OCI-LY7 (cell line): ENCODE data around the gene GPR137C. TPM values are rescaled to one million over a fixed set of nuclear protein-coding genes. Genes with fewer than 3 reads are reported as not detected.

Source experiments
- BruUV-seq: library from RNA; stranded (reverse); fragments of 400-500 nt; replicated peaks from 2 replicates; lab custom pipeline; 2021; lab: Mats Ljungman, UMichigan
- CTCF ChIA-PET: fragments of 300-600 bp; sonication (Branson Sonifier 250); formaldehyde crosslinking; loops from one replicate; lab custom pipeline; 2022; ENCODE audit warnings: antibody characterized with exemption; ENCODE audit not compliant: unreplicated experiment; lab: Charles Lee
- POLR2A ChIA-PET: fragments of 300-600 bp; sonication (Branson Sonifier 250); formaldehyde crosslinking; loops from one replicate; lab custom pipeline; 2022; ENCODE audit warnings: antibody characterized with exemption; lab: Charles Lee
- DNase-seq: peaks from one replicate; pipeline ENCODE4 v3.0.0-alpha.2; 2015; ENCODE audit warnings: low spot score
- H2AFZ ChIP-seq: fragments of 200-600 bp; sonication (generic), shearing (Covaris generic); 2 replicates; pipeline ENCODE4 v1.6.1; 2014; ENCODE audit warnings: mild to moderate bottlenecking, antibody characterized with exemption, low read length, moderate library complexity
- H3K27ac ChIP-seq: fragments of 200-600 bp; sonication (generic); 2 replicates; pipeline ENCODE4 v1.5.1; 2014; ENCODE audit warnings: mixed run types, low read depth, mild to moderate bottlenecking, moderate library complexity, low read length, inconsistent platforms; ENCODE audit not compliant: poor library complexity, severe bottlenecking
- H3K36me3 ChIP-seq: fragments of 200-600 bp; sonication (generic); 2 replicates; pipeline ENCODE4 v1.6.1; 2014; ENCODE audit warnings: mild to moderate bottlenecking, antibody characterized with exemption, low read length, moderate library complexity, mixed read lengths; ENCODE audit not compliant: insufficient read depth
- H3K4me1 ChIP-seq: fragments of 200-600 bp; sonication (generic); 2 replicates; pipeline ENCODE4 v1.5.1; 2014; ENCODE audit warnings: mild to moderate bottlenecking, low read length; ENCODE audit not compliant: insufficient read depth, poor library complexity, severe bottlenecking
- H3K4me2 ChIP-seq: fragments of 200-600 bp; sonication (generic); 2 replicates; pipeline ENCODE4 v1.6.1; 2014; ENCODE audit warnings: mild to moderate bottlenecking, low read length
- H3K4me3 ChIP-seq: fragments of 200-600 bp; sonication (generic); 2 replicates; pipeline ENCODE4 v1.5.1; 2014; ENCODE audit warnings: mild to moderate bottlenecking, low read depth, low read length; ENCODE audit not compliant: poor library complexity, severe bottlenecking
- H3K79me2 ChIP-seq: fragments of 200-600 bp; sonication (generic); 2 replicates; pipeline ENCODE4 v1.6.1; 2016; ENCODE audit warnings: low read depth, mild to moderate bottlenecking, low read length, moderate library complexity, mixed read lengths; ENCODE audit not compliant: insufficient read depth
- H3K9me2 ChIP-seq: fragments of 200-600 bp; sonication (generic); 2 replicates; pipeline ENCODE4 v1.6.1; 2016; ENCODE audit warnings: mild to moderate bottlenecking, low read length, mixed read lengths; ENCODE audit not compliant: insufficient read depth
- H3K9me3 ChIP-seq: fragments of 200-600 bp; sonication (generic); 2 replicates; pipeline ENCODE4 v1.6.1; 2014; ENCODE audit warnings: mild to moderate bottlenecking, mixed run types, low read length, mixed read lengths
- H4K20me1 ChIP-seq: fragments of 200-600 bp; sonication (generic); 2 replicates; pipeline ENCODE4 v1.6.1; 2014; ENCODE audit warnings: mild to moderate bottlenecking, antibody characterized with exemption, low read length, moderate library complexity, mixed read lengths; ENCODE audit not compliant: insufficient read depth
- CTCF ChIP-seq: fragments of 200-600 bp; sonication (generic); conservative IDR thresholded peaks from 2 replicates; pipeline ENCODE4 v1.5.1; 2014; ENCODE audit warnings: mild to moderate bottlenecking, antibody characterized with exemption, low read length, moderate library complexity, mixed read lengths
- EZH2phosphoT487 ChIP-seq: fragments of 200-600 bp; sonication (generic); IDR thresholded peaks from 2 replicates; pipeline ENCODE4 v1.6.1; 2018; ENCODE audit warnings: low read depth, borderline replicate concordance, mild to moderate bottlenecking, mixed run types, antibody characterized with exemption, low read length, moderate library complexity, mixed read lengths
- intact Hi-C: fragments of 100-400 bp; cut with micrococcal nuclease; formaldehyde crosslinking; loops from one replicate; pipeline ENCODE4 v1.10.0; 2022; ENCODE audit not compliant: unreplicated experiment
- total RNA-seq, 2 experiments: library from RNA; depleted of rRNA in 1 of 2; stranded (reverse); fragments of >200 nt in 1 of 2; shearing (Covaris generic) in 1 of 2; gene quantifications; 2 replicates each; pipeline ENCODE4 v1.2.3, GENCODE V29; 2014 to 2022

The GPR137C gene
- total RNA-seq, 2 experiments from 2014 or later, result 1.1 to 3.9 TPM

- peaks cover 52% of the 10 kb centered on the region for H3K4me1 ChIP-seq
- no TSS peak for BruUV-seq
- H3K4me3 ChIP-seq, result peak overlapping the region; percentile 99
- CTCF ChIA-PET, result interaction anchor here (1.1 kb wide), 1 partner anchor 191 kb away, joined by 5 read pairs; no protein-coding TSS in a partner anchor
- H3K4me2 ChIP-seq, result peak overlapping the region; percentile 83
- POLR2A ChIA-PET, result interaction anchor here (0.6 to 1.9 kb wide), 9 partner anchors 8 to 291 kb away, joined by 3 to 23 read pairs (median 4); no protein-coding TSS in a partner anchor
- H3K9me2 ChIP-seq, result no peaks in the 10 kb centered on the region
- intact Hi-C loops, result loop anchor here (2.0 to 5.0 kb wide), 4 partner anchors 181 to 1309 kb away; partner anchors contain the start of genes STYX and TMX1
- DNase-seq, result peak; percentile 5
- H2AFZ ChIP-seq, result peak overlapping the region; percentile 47; the same call in 1 of the 2 replicates
- H3K79me2 ChIP-seq, result peaks cover 59% of the 10 kb centered on the region
- no peak for TF ChIP-seq CTCF
- TF ChIP-seq EZH2phosphoT487, result no peak
- H4K20me1 ChIP-seq, result 0 out of 2 replicates have a peak, but pooled peaks cover 6% of the 10 kb centered on the region
- H3K9me3 ChIP-seq, result no peaks in the 10 kb centered on the region; the same call in 1 of the 2 replicates
- peaks cover 20% of the 10 kb centered on the region for H3K36me3 ChIP-seq
- H3K27ac ChIP-seq, result peak overlapping the region; percentile 84
Measured at GRCh38 chr14:52551205-52551604, 1.4 kb upstream of the GPR137C start.

- no peak for TF ChIP-seq EZH2phosphoT487
- peak; percentile 78 for TF ChIP-seq CTCF
- peak overlapping the region; percentile 47; the same call in 1 of the 2 replicates for H2AFZ ChIP-seq
- peak overlapping the region; percentile 99 for H3K4me3 ChIP-seq
- peaks cover 47% of the 10 kb centered on the region for H3K4me1 ChIP-seq
- peaks cover 20% of the 10 kb centered on the region for H3K36me3 ChIP-seq
- peaks cover 54% of the 10 kb centered on the region for H3K79me2 ChIP-seq
- no peaks in the 10 kb centered on the region for H3K9me2 ChIP-seq
- POLR2A ChIA-PET, result interaction anchor here (0.6 to 1.9 kb wide), 11 partner anchors 9 to 247 kb away, joined by 3 to 23 read pairs (median 4); no protein-coding TSS in a partner anchor
- intact Hi-C loops, result loop anchor here (2.0 to 5.0 kb wide), 7 partner anchors 143 to 1309 kb away; partner anchors contain the start of genes ERO1A, GNPNAT1, PSMC6 and STYX
- H3K9me3 ChIP-seq, result no peaks in the 10 kb centered on the region; the same call in 1 of the 2 replicates
- H3K4me2 ChIP-seq, result peak overlapping the region; percentile 83
- DNase-seq, result peak; percentile 55
- H4K20me1 ChIP-seq, result 0 out of 2 replicates have a peak, but pooled peaks cover 6% of the 10 kb centered on the region
- peak overlapping the region; percentile 84 for H3K27ac ChIP-seq
- BruUV-seq, result no TSS peak
- CTCF ChIA-PET, result interaction anchor here (1.1 kb wide), 1 partner anchor 190 kb away, joined by 5 read pairs; no protein-coding TSS in a partner anchor
Measured at GRCh38 chr14:52551696-52552062, 957 bp upstream of the GPR137C start.
